Measurements from ENCODE around the gene KCNIP3. TPM values are rescaled to one million over a fixed set of nuclear protein-coding genes. Genes with fewer than 3 reads are reported as not detected.
A peak's percentile ranks its signal among the peaks of the same experiment; 100 is the strongest.

Gene KCNIP3
- 10 to 100 TPM; 12.5 to 22.1 TPM for total RNA-seq

DNA sequence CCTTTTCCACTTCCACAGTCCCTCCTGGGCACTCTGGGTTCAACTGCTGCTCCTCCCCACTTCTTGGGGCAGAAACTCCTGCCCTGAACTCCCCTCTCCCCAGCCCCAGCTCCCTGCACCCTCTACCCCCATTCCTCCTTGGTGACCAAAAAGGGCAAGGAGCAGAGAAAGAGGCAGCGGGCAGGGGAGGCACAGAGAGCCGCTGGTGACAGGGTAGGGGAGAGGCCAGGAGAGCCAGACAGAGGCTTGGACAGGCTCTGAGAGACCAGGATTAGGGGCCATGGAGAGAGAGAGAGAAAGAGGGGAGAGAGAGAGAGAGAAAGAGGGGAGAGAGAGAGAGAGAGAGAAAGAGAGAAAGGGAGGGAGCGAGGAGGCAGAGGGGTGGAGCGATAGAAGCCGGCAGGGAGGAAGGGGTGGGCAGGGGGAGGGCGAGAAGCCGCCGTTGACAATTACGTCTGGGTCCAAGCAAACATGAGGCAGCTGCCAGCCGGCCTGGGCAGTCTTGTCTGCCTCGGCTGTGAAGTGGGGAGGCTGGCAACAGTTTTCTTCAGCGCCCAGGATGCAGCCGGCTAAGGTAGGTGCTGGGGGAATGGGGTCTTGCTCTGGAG lies at the start of gene KCNIP3:
Gene KCNIP3, plus strand, starts transcription at position 468 of the 608 bp plus-strand sequence. Its CDS starts 92 bp downstream, at position 560.
- Histone ChIP-seq H3K9me3 (no peaks in the 10 kb centered on the region), H3K27ac (no peak within 1 kb of the TSS), H3K4me1 (ENCODE audit: control insufficient read depth in 1 of 2, low read depth in 2 of 2) (no peaks in the 10 kb centered on the region), H3K36me3 (no peaks in the 10 kb centered on the region), H3K27me3 (replicated peaks; ENCODE audit: insufficient read depth) (no peaks in the 10 kb centered on the region), H3K4me3 (peak within 1 kb of the TSS; percentile 56)
- DNase-seq (ENCODE audit: low spot score) (no peak), ATAC-seq (ENCODE audit: insufficient number of reproducible peaks, low FRiP score, low read depth) (no peak)
- TF ChIP-seq CTCF (IDR thresholded peaks at IDR 0.05), result no peak

GRCh38 chr2:95258271-95258670 lies 38.9 kb upstream of the KCNIP3 start:
- no peaks in the 10 kb centered on the region for H3K27me3 ChIP-seq (replicated peaks; ENCODE audit: insufficient read depth)
- no peak for ATAC-seq (ENCODE audit: insufficient number of reproducible peaks, low FRiP score, low read depth)
- H3K9me3 ChIP-seq, result peaks cover 3% of the 10 kb centered on the region
- TF ChIP-seq CTCF (IDR thresholded peaks at IDR 0.05), result no peak
- no peak overlapping the region for H3K27ac ChIP-seq
- no peak for DNase-seq (ENCODE audit: low spot score)
- no peaks in the 10 kb centered on the region for H3K36me3 ChIP-seq
- H3K4me1 ChIP-seq (ENCODE audit: control insufficient read depth in 1 of 2, low read depth in 2 of 2), result no peaks in the 10 kb centered on the region
- no peak overlapping the region for H3K4me3 ChIP-seq

GRCh38 chr2:95260028-95261023 lies 36.8 kb upstream of the KCNIP3 start:
- ATAC-seq (ENCODE audit: insufficient number of reproducible peaks, low FRiP score, low read depth), result no peak
- H3K27ac ChIP-seq, result no peak overlapping the region

DNA sequence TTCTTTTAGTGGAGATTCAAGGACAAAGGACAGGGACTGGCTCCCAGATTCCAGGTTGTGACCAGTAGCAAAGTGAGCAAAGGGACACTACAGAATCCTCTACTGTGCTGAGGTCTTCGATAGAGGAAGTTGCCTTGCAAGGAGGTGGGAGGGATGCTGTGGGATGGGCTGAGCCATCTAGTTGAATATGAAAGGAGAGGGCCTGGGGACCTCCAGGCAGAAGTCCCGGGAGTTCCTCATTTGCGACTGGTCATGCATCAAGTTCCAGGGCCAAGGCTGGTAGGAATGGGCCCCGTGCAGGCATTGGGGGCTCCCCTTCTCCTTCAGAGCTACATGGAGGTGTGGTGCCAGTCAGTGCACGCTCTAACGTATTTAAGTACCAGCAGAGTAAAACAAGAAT lies 35.5 kb upstream of the KCNIP3 start:
- Histone ChIP-seq H3K9me3 (no peaks in the 10 kb centered on the region), H3K27me3 (replicated peaks; ENCODE audit: insufficient read depth) (no peaks in the 10 kb centered on the region), H3K36me3 (no peaks in the 10 kb centered on the region), H3K27ac (no peak overlapping the region), H3K4me3 (no peak overlapping the region), H3K4me1 (ENCODE audit: control insufficient read depth in 1 of 2, low read depth in 2 of 2) (no peaks in the 10 kb centered on the region)
- no peak for TF ChIP-seq CTCF (IDR thresholded peaks at IDR 0.05)
- DNase-seq (ENCODE audit: low spot score), result no peak
- ATAC-seq (ENCODE audit: insufficient number of reproducible peaks, low FRiP score, low read depth), result no peak

More at GRCh38 chr2:95260028-95261023, 36.8 kb upstream of the KCNIP3 start:
- TF ChIP-seq CTCF (IDR thresholded peaks at IDR 0.05), result no peak
- Histone ChIP-seq H3K4me3 (no peak overlapping the region), H3K4me1 (ENCODE audit: control insufficient read depth in 1 of 2, low read depth in 2 of 2) (no peaks in the 10 kb centered on the region), H3K27me3 (replicated peaks; ENCODE audit: insufficient read depth) (no peaks in the 10 kb centered on the region), H3K9me3 (no peaks in the 10 kb centered on the region), H3K36me3 (no peaks in the 10 kb centered on the region)
- no peak for DNase-seq (ENCODE audit: low spot score)

DNA sequence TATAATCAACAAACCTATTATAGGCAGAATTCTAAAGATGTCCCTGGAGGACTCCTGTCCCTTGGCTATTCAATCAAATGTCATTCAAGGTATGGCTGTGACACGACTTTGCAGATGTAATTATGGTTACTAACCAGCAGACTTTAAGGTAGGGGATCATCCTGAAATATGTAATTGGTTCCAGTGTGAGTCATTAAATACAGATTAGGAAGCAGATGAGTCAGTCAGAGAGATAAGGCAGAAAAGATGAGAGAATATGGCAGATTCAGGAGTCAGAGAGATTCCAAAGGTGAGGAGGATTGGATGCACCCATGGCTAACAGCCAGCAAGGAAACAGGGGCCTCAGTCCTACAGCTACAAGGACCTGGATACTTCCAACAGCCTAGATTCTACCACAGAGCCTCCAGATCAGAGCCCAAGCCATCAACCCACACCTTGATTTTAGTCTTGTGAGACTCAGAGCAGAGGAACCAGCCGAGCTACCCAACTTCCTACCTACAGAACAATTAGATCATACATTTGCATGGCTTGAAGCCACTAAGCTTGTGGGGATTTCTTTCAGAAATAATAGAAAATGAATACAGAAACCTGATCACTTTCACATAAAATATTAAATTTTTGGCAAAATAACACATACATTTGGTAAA lies 34.1 kb upstream of the KCNIP3 start:
- no peaks in the 10 kb centered on the region for H3K36me3 ChIP-seq
- no peaks in the 10 kb centered on the region for H3K27me3 ChIP-seq (replicated peaks; ENCODE audit: insufficient read depth)
- no peak overlapping the region for H3K27ac ChIP-seq
- no peak for ATAC-seq (ENCODE audit: insufficient number of reproducible peaks, low FRiP score, low read depth)
- DNase-seq (ENCODE audit: low spot score), result no peak
- no peak for TF ChIP-seq CTCF (IDR thresholded peaks at IDR 0.05)
- no peak overlapping the region for H3K4me3 ChIP-seq
- no peaks in the 10 kb centered on the region for H3K4me1 ChIP-seq (ENCODE audit: control insufficient read depth in 1 of 2, low read depth in 2 of 2)
- no peaks in the 10 kb centered on the region for H3K9me3 ChIP-seq

Data from thoracic aorta (tissue), 2 donors.